HG02870 (cell line): ENCODE data around the gene MDH1B.
"Not testable (repeated sequence)": the region's sequence is repeated elsewhere in the genome, so short reads cannot be mapped to it uniquely, and the experiment has no call there.

ENCODE experiments used
- ATAC-seq: cut with Tn5 transposase; IDR thresholded peaks from one replicate; pipeline ENCODE4 v1.9.1; 2021; ENCODE audit warnings: mild to moderate bottlenecking, moderate library complexity; ENCODE audit not compliant: unreplicated experiment

Gene MDH1B

GRCh38 chr2:206774871-206775270 lies 9.7 kb upstream of the MDH1B start:
- no peak for ATAC-seq

- no peak for ATAC-seq
These were observed 1.2 kb upstream of the MDH1B start for GRCh38 chr2:206766057-206766930.

- ATAC-seq, result peak; percentile 36
These were observed 371 bp downstream of the MDH1B start for GRCh38 chr2:206764673-206765241.

- ATAC-seq, result no peak
These were observed 8.3 kb downstream of the MDH1B start for GRCh38 chr2:206756816-206757215.

DNA sequence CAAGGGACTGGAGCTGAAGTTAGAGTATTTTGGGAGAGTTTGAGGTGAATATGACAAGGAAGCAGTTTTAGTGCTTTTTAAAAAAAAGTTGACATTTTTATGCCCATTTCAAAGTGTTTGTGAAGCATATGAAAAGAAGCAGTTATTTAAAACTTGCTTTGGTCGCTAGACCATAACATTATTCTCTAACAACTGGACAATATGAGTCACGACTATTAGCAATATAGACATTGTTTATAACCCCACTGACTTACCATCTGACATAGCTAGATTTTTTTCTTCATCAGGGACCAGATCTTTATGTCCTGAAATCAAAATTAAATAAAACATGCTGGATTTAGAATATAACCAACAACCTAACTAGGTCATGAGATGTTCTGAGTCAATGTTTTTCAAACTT lies 24.3 kb downstream of the MDH1B start:
- ATAC-seq, result no peak

DNA sequence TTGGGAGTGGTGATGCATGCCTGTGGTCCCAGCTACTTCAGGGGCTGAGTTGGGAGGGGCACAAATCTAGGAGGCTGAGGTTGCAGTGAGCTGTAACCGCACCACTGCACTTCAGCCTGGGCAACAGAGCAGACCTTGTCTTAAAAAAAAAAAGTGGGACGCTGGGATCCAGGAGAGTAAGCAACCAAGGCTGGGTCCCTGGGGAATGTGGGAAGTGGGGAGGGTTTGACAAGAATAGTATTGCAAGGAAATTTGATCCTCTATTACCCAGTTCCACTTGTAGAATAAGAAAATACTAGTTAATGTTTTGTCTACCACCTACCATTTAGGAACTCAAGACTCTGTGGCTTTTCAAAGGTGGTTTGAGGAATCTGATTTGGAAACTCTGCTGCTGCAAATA lies 25.9 kb downstream of the MDH1B start:
- no peak for ATAC-seq

DNA sequence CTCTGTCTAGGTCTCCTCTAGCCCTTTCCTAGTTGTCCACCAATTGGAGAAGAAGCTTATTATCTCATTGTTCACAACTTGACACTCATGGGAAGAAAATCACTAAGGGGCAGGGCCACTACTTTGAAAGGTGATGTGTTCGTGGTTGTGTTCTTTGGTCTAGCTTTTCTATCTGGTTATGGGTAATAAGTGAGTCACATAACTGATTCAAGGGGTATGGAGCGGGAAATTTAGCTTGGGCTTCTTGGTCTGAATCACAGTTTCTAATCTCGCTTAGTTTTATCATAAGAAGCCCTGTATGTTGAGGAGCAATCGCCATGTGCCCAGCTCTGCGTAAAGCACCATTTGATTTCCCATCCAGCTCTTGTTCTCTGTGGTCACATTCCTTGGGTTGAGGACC lies 28.2 kb downstream of the MDH1B start:
- no peak for ATAC-seq

- no peak for ATAC-seq
These were observed 31.8 kb downstream of the MDH1B start for GRCh38 chr2:206733341-206733740.

DNA sequence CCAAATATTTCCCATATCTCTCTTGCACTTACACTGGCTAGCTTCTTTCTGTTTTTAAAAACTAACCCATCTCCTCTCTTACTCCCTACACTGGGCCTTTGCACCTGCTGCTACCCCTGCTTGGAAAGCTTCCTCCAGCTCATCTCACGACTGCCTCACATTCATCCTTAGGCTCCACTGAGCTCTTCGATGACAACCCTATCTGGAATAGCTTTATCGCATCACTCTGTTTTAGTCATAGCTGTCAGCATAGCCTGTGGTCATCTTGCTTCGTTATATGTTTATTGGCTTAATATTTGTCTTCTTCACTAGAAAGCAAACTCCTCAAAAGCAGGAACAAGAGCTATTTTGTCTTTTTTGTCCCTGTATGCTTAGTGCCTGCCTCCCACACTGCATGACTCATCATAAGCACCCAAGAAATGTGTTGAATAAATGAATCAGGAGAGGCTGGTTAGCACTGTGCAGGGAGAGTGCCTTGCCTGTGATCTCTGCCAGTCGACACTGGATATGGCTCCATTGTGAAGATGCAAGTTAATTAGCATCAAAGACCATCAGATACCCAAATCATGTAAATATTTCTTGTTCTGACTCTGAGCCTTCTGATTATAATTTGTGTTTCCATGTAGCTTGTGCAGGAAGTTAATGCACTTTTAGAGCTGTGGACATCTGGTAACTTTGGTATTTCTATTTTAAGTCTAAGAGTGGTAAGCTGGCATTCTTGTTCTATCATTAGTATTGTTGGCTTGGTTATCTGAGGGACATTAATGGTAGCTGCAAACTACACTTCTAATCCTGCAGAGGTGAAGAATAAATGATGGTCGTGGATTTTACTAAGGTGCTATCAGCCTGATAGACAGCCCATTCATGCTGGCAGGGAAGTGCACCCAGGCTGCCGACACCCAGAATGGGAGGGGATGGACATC lies 36.6 kb downstream of the MDH1B start:
- ATAC-seq, result no peak

GRCh38 chr2:206727287-206727686 lies 37.8 kb downstream of the MDH1B start:
- no peak for ATAC-seq

- no peak for ATAC-seq
These were observed 41.8 kb downstream of the MDH1B start for GRCh38 chr2:206723288-206723687.

DNA sequence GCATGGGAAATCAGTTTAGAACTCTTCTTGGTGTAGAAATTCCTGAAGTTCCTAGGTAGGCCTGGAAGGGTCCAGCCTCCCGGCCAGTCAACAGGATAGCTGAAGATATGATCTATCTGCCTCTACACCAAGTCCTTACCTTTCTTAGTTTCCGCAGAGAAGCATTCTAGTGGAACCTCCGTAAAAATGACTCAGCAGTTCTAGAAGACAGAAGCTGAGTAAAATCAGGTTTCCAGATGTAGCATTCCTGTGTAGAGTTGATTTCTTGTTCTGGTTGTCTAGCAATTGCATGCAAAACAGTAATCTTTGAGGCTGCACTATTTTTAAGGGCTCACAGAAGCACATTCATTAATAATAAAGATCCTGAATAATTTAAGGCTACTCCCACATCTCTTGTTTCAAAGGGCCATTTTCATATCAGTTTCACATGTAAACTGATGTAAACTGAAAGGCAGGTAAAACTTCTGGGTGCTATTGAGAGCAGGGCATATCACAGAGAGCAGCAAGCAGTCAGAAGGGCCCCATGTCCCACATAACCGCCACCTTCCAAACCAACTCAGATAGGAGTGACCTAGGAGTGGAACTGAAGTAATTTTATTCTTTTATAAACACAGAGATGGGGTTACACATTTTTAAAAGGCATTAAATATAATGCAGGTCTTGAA lies 43.7 kb downstream of the MDH1B start:
- ATAC-seq, result peak; percentile 85

- peak; percentile 35 for ATAC-seq
These were observed 46.8 kb downstream of the MDH1B start, which contains the start of gene DYTN for GRCh38 chr2:206718296-206718695. DYTN (minus strand) TSS chr2:206718396; CDS start chr2:206718279, 117 bp downstream.

DNA sequence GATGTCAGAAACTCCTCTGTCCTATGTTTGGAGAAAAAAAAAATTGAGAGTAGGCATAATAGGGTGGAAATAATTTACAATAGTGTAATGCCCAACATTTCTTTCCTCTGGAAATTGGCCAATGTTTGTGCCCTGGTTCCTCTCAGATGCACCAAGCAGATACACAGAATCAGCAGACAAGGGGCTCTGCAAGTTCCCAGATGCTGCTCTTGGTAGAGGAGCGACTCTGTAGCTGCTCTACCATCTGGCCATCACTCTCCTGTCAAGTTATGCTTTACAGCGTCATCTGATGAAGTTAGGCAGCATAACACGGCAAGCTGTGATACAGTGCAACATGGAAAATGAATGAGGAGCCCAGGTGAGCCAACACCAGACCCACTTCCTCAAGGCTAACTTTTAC lies 48.5 kb downstream of the MDH1B start:
- ATAC-seq, result no peak

- ATAC-seq, result not testable (repeated sequence)
These were observed 49.9 kb downstream of the MDH1B start for GRCh38 chr2:206715183-206715582.

DNA sequence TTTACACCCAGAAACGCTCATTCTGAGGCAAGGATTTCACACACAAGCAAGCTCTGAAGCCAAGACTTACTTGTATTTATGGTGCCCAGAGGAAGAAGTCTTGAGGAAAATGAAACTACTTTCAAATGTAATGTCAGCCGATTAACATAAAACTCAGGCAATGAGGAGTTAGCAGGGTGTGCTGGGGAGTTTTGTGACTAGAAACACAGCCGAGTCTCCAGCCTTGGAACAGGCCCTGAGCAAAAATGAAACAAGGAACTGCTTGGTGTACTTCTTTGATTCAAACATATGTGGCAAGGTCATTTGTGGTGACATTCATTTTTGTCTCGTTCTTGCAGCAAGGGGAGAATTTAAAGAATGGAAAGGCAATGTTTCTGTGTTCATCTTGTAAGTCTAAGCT lies 51.4 kb downstream of the MDH1B start:
- ATAC-seq, result peak; percentile 75

GRCh38 chr2:206708286-206708685 lies 56.8 kb downstream of the MDH1B start:
- no peak for ATAC-seq

DNA sequence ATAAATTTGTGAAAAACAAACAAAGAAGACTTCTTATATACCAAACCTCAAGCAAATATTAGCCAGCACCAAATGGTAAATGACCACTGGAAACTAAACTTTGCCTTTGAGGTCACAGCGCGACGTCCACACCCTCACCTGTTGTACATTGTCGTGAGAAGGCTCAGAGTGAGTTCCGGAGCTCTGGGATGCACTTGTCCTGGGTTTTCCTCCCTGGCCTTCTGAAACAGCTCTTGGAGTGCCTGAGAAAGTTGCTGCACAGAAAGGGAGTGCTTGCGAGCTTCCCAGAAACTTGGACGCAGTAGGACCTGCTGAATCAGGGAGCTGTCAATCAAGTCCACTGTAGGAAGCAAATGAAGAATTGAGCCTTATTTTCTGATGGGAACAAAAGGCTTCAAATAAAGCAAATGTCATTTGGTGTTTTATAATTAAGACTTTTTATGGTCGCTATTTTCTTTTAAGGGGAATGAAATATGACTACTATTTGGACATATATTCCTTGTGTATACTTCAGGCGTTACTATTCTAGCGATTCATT lies 57.9 kb downstream of the MDH1B start:
- no peak for ATAC-seq

DNA sequence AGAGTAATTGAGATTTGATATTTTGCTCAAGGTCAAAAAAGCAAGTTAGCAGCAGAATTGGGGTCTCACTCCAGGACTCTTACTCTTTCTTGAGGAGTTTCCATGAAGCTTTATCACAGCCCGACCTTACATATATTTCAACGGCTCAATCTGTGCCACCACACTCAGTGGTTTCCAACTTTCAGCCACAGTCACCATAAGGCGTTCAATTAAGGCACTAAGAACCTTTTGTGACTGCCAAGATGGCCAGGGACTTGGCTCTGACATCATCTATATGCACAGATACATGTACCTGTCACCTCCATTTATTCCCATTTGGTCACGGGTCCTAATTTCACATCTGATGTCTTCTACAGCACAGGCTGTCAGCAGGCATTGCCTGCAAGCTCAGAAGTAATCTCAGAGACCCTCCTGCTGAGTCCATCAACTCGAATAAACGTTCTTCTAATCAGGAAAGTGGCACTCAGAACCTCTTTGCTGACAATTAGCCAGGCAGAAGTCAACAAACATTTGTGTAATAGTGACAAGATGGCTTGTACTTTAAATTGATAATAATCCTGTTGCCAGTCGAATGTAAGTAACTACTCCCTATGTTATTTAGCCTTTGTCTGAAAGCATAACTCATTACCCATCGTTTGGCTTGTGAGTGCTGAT lies 63.0 kb downstream of the MDH1B start:
- ATAC-seq, result no peak

DNA sequence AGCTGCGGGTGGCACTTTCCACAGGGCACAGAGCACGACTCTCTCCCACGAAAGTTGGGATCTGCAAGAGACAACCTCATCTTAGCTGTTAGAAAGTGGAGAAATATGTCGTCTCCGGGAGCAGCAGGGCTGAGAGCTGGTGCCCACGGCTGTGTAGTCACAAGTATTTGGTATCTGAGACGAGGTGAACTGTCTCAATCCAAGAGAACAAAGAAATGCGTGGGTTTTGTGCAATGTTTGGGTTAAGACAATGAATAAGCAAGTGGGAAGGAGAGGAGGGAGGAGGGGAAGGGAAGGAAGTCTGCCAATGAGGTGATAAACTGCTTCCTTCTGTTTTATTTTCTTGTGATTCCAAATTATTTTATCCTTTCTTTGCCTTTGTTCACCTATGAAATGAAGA lies 65.0 kb downstream of the MDH1B start:
- ATAC-seq, result no peak
